NB4 (cell line): ENCODE measurements around the gene ALDOA.

Experiments used
- CTCF ChIP-seq: IDR thresholded peaks from one replicate; pipeline ENCODE4 v1.5.1; 2012; ENCODE audit warnings: low read depth, low read length
- MAX ChIP-seq: IDR thresholded peaks from 2 replicates; pipeline ENCODE4 v1.6.1; 2011; ENCODE audit warnings: low read depth, low read length

DNA sequence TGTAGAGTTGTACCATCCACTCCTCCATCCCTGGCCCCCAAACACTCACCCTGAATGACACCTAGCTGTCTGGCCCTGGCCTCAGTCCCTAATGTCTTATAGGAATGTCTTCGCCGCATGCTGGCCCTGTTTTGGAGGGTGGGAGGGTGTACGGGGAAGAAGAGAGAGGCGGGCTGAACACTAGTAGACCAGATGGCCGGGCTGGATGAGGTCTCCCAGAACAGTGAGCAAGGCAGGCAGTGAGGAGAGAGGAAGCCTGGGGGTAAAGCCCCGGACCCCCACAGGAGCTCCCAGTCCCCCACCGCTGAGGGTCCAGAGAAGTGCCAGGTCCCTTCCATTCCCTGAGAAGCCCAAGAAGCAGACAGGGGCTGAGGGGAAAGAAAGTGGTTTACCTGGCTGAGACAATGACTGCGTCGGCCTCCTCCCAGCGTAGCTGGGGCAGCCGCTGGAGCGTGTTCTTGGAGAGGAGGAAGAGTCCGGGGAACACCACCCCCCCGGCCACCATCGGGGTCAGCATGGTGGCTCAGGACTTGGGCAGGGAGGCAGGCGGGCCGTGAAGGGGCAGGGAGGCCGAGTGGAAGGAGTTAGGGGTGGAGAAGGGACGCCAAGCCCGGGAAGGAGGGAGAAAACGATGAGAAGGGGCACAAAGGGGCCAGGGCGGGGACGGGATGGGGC lies 35.4 kb upstream of the ALDOA start:
- no peak for TF ChIP-seq CTCF
- no peak for TF ChIP-seq MAX
